ENCODE results near the gene RAB7A. TPM values are rescaled to one million over a fixed set of nuclear protein-coding genes. Genes with fewer than 3 reads are reported as not detected.

RAB7A gene
- total and polyA plus RNA-seq, 2 donors (not counting 1 experiment from before 2014, with no cell fraction given): 62.7 to 138 TPM

DNA sequence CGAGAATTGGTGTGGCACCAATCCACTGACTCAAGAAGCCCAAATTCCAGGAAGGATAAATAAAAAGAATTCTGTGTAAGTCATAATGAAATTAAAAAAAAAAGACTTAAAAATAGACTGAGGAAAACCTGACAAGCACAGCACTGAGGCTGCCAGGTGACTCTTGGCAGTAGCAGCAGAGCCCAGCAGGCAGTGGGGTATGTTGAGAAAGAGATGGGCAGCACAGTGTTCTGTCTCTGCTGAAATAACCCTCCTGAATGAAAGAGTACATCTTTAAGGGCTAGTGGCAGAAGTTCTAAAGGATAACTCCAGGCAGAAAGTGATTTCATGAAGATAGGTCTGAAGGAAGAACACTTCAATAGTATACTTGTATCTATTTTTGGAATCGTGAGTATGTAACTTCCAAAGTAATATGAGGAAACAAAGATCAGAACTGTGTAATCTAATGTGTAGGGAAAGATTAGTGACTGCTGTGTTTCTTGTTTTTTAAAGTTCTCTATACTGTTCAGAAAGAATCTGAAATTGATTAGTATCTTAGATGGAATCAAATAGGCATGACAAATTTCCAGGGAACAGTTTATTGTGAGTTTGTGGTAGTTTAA, 75.9 kb downstream of the RAB7A start:
- H3K9me3 ChIP-seq (ENCODE audit: control extremely low read depth in 1 of 3, control insufficient read depth in 2 of 3, insufficient read depth in 1 of 3, low read length in 2 of 3): no peaks in the 10 kb centered on the region
- H4K20me1 ChIP-seq (ENCODE audit: control insufficient read depth, insufficient read depth, low read length, poor library complexity, severe bottlenecking): no peaks in the 10 kb centered on the region
- intact Hi-C loops (cut with micrococcal nuclease): no loop called here
- peak overlapping the region; percentile 39 for H3K27ac Mint-ChIP-seq
- H3K27ac ChIP-seq (ENCODE audit: low read length in 2 of 2): peak overlapping the region in 1 of 2 donors; percentile 44
- peaks cover 19 to 21% of the 10 kb centered on the region in 2 donors for H3K4me1 ChIP-seq (ENCODE audit: control insufficient read depth in 2 of 2, insufficient read depth in 2 of 2, low read length in 2 of 2)
- ChIA-PET CTCF (no interaction called here), POLR2A (no interaction called here)
- no peak overlapping the region for H2AFZ ChIP-seq (ENCODE audit: insufficient read depth, low read depth, low read length, poor library complexity, severe bottlenecking)
- no peak overlapping the region for H3K4me3 ChIP-seq (ENCODE audit: control extremely low read depth in 1 of 5, extremely low read depth in 1 of 5, insufficient read depth in 1 of 5, low read depth in 2 of 5, low read length in 4 of 5)
- H3K36me3 ChIP-seq (replicated peaks in 1 of 2; ENCODE audit: control extremely low read depth in 1 of 2, control insufficient read depth in 1 of 2, extremely low read depth in 1 of 2, insufficient read depth in 2 of 2, low read length in 1 of 2): peaks cover 3 to 65% of the 10 kb centered on the region in 2 experiments
- ATAC-seq (ENCODE audit: low read depth) (no peak), DNase-seq (no peak)
- no peaks in the 10 kb centered on the region for H3K27me3 Mint-ChIP-seq
- no peak overlapping the region for H3K4me3 Mint-ChIP-seq
- H3K79me2 ChIP-seq (ENCODE audit: control insufficient read depth, insufficient read depth, low read length): peaks cover 60% of the 10 kb centered on the region
- H3K4me2 ChIP-seq (replicated peaks; ENCODE audit: low read depth, low read length, poor library complexity, severe bottlenecking): no peak overlapping the region
- no peak overlapping the region for H3K9ac ChIP-seq (ENCODE audit: low read length)
- peaks cover 55% of the 10 kb centered on the region for H3K4me1 Mint-ChIP-seq
- no CpG with 5 or more reads among the region's 2 CpGs for WGBS (ENCODE audit: insufficient coverage)
- no peaks in the 10 kb centered on the region for H3K27me3 ChIP-seq (replicated peaks in 1 of 4; ENCODE audit: control extremely low read depth in 1 of 4, control insufficient read depth in 3 of 4, insufficient read depth in 4 of 4, low read length in 3 of 4)
- H3K9me3 Mint-ChIP-seq (ENCODE audit: insufficient read depth): no peaks in the 10 kb centered on the region
- TF ChIP-seq CTCF (IDR thresholded peaks at IDR 0.05) (no peak), EZH2 (IDR thresholded peaks at IDR 0.05; ENCODE audit: borderline replicate concordance, insufficient read depth, low read depth, low read length, poor library complexity, severe bottlenecking) (no peak)

DNA sequence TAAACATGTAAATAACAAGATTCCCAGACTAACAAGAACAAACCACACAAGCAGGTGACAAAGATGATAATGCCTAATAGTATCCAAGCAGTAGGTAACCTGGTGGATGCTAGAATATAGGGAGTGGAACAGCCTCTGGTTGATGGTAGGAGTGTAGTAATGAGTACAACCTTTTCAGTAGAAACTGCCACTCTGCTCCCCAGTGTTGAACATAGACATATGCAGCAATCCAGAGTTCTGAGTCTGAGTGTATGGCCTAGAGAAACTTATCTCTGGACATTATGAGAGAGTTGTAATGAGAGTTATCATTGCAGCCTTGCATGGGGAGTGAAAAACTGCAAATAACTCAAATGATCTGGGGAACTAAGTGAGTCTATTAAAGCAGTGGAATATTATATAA, 77.3 kb downstream of the RAB7A start:
- Histone ChIP-seq H3K4me2 (replicated peaks; ENCODE audit: low read depth, low read length, poor library complexity, severe bottlenecking) (peak overlapping the region; percentile 72), H3K4me1 (ENCODE audit: control insufficient read depth in 2 of 2, insufficient read depth in 2 of 2, low read length in 2 of 2) (peaks cover 19 to 21% of the 10 kb centered on the region in 2 donors), H3K36me3 (replicated peaks in 1 of 2; ENCODE audit: control extremely low read depth in 1 of 2, control insufficient read depth in 1 of 2, extremely low read depth in 1 of 2, insufficient read depth in 2 of 2, low read length in 1 of 2) (peaks cover 1 to 63% of the 10 kb centered on the region in 2 experiments), H3K79me2 (ENCODE audit: control insufficient read depth, insufficient read depth, low read length) (peaks cover 55% of the 10 kb centered on the region), H3K27me3 (replicated peaks in 1 of 4; ENCODE audit: control extremely low read depth in 1 of 4, control insufficient read depth in 3 of 4, insufficient read depth in 4 of 4, low read length in 3 of 4) (no peaks in the 10 kb centered on the region), H2AFZ (ENCODE audit: insufficient read depth, low read depth, low read length, poor library complexity, severe bottlenecking) (no peak overlapping the region), H4K20me1 (ENCODE audit: control insufficient read depth, insufficient read depth, low read length, poor library complexity, severe bottlenecking) (no peaks in the 10 kb centered on the region), H3K27ac (ENCODE audit: low read length in 2 of 2) (peak overlapping the region; percentile 58 to 89), H3K9me3 (ENCODE audit: control extremely low read depth in 1 of 3, control insufficient read depth in 2 of 3, insufficient read depth in 1 of 3, low read length in 2 of 3) (no peaks in the 10 kb centered on the region), H3K4me3 (ENCODE audit: control extremely low read depth in 1 of 5, extremely low read depth in 1 of 5, insufficient read depth in 1 of 5, low read depth in 2 of 5, low read length in 4 of 5) (no peak overlapping the region), H3K9ac (ENCODE audit: low read length) (peak overlapping the region; percentile 61)
- Mint-ChIP-seq H3K27ac (peak overlapping the region; percentile 84), H3K9me3 (ENCODE audit: insufficient read depth) (no peaks in the 10 kb centered on the region), H3K4me3 (peak overlapping the region; percentile 69), H3K4me1 (peaks cover 56% of the 10 kb centered on the region), H3K27me3 (no peaks in the 10 kb centered on the region)
- CTCF ChIA-PET: interaction anchor here (1.0 to 1.8 kb wide), 5 partner anchors 9 to 186 kb away, joined by 3 to 15 read pairs (median 3); no protein-coding TSS in a partner anchor
- POLR2A ChIA-PET: interaction anchor here (0.7 kb wide), 1 partner anchor 432 kb away, joined by 4 read pairs; no protein-coding TSS in a partner anchor
- ATAC-seq (ENCODE audit: low read depth) (no peak), DNase-seq (no peak)
- TF ChIP-seq EZH2 (IDR thresholded peaks at IDR 0.05; ENCODE audit: borderline replicate concordance, insufficient read depth, low read depth, low read length, poor library complexity, severe bottlenecking) (no peak), CTCF (IDR thresholded peaks at IDR 0.05) (no peak)
- intact Hi-C loops (cut with micrococcal nuclease): no loop called here

Measured in B cell (primary cell).